Bronchial epithelial cell (primary cell): ENCODE data around the gene NDRG2. TPM values are rescaled to one million over a fixed set of nuclear protein-coding genes. Genes with fewer than 3 reads are reported as not detected.

Experiments
- DNase-seq: peaks from one replicate; pipeline ENCODE4 v3.0.0-alpha.2; 2010; ENCODE audit warnings: low read depth
- FAIRE-seq: peaks from 2 replicates; lab custom pipeline; 2011; peaks lifted over from hg19 to GRCh38; lab: Jason Lieb, UNC
- H3K27me3 ChIP-seq: 2 replicates; pipeline ENCODE4 v1.5.1; 2011; ENCODE audit warnings: low read length; ENCODE audit not compliant: control insufficient read depth, insufficient read depth
- H3K36me3 ChIP-seq: 2 replicates; pipeline ENCODE4 v1.5.1; 2011; ENCODE audit warnings: low read length; ENCODE audit not compliant: control insufficient read depth, insufficient read depth
- H3K4me3 ChIP-seq: 2 replicates; pipeline ENCODE4 v1.5.1; 2011; ENCODE audit warnings: mild to moderate bottlenecking, low read depth, low read length, control low read depth
- CTCF ChIP-seq: IDR thresholded peaks from 2 replicates; pipeline ENCODE4 v1.5.1; 2011; ENCODE audit warnings: mild to moderate bottlenecking, moderate library complexity, low read length, control low read depth, inconsistent platforms; ENCODE audit not compliant: insufficient read depth, severe bottlenecking
- total RNA-seq: library from RNA; depleted of rRNA; stranded (reverse); fragments of >200 nt; gene quantifications from 2 replicates; pipeline ENCODE4 v1.2.1, GENCODE V29; 2014

The NDRG2 gene
- total RNA-seq, 1 donor from 2014 or later = 9.2 TPM

DNA sequence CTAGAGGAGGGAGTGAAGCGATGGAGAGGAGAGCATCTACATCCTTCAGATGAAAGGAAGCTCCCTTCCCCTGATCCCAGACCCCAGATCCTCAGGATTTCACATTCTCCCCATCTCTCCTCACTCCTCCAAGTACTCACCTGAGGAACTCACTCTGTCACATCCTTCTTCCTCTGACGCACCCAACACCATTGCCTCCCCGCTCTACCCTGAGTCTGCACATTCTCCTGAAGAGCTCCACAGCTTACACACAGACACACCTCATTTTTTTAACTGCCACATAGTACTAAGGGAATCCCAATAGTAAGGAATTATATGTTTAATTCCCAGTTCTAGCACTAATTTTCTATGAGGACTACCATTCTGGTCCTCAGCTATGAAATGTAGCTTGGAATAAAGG is 51.4 kb downstream of the NDRG2 start:
- Histone ChIP-seq H3K4me3 (no peak overlapping the region), H3K27me3 (no peaks in the 10 kb centered on the region), H3K36me3 (no peaks in the 10 kb centered on the region)
- DNase-seq = peak; percentile 51
- no peak for TF ChIP-seq CTCF
- FAIRE-seq = peak; percentile 43

- no peak for FAIRE-seq
- Histone ChIP-seq H3K4me3 (no peak overlapping the region), H3K36me3 (no peaks in the 10 kb centered on the region), H3K27me3 (peaks cover 1% of the 10 kb centered on the region)
- TF ChIP-seq CTCF = no peak
- no peak for DNase-seq
Measured at GRCh38 chr14:20971705-20972021, 53.2 kb downstream of the NDRG2 start.

- no peaks in the 10 kb centered on the region for H3K36me3 ChIP-seq
- peak overlapping the region; percentile 66 for H3K4me3 ChIP-seq
- TF ChIP-seq CTCF = peak; percentile 99
- DNase-seq = peak; percentile 65
- H3K27me3 ChIP-seq = peaks cover 1% of the 10 kb centered on the region
- no peak for FAIRE-seq
Measured at GRCh38 chr14:20970983-20971704, 53.7 kb downstream of the NDRG2 start.

DNA sequence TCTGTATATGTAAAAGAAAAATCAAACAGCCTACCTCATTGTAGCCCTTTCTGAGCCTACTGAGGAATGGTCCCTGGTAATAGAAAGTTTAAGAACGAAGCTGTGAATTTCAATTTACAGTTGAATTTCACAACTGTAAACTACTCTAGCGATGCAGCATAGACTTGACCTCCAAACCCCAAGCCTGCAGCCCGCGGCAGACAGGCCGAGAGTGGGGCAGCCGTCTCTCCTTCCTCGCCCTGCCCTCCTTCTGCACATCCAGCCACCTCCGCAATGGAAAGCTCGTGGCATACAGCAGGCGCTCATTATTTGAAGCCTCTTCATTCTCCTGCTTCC is 54.2 kb downstream of the NDRG2 start:
- H3K36me3 ChIP-seq = no peaks in the 10 kb centered on the region
- no peak for TF ChIP-seq CTCF
- peak overlapping the region; percentile 66 for H3K4me3 ChIP-seq
- FAIRE-seq = no peak
- peaks cover 1% of the 10 kb centered on the region for H3K27me3 ChIP-seq
- no peak for DNase-seq

GRCh38 chr14:20969336-20969735 is 55.5 kb downstream of the NDRG2 start:
- FAIRE-seq = no peak
- no peak for TF ChIP-seq CTCF
- Histone ChIP-seq H3K27me3 (peaks cover 1% of the 10 kb centered on the region), H3K4me3 (no peak overlapping the region), H3K36me3 (no peaks in the 10 kb centered on the region)
- peak; percentile 77 for DNase-seq

Other genes starting within 250 kb of the NDRG2 start
- gene RNASE6, start 243.8 kb downstream of the NDRG2 start, total RNA-seq = not detected in 2 replicates
- gene RNASE1, start 222.2 kb downstream of the NDRG2 start, total RNA-seq = not detected in 2 replicates
- gene RNASE3, start 133.7 kb downstream of the NDRG2 start, total RNA-seq = not detected in 2 replicates
- gene RNASE2, start 69.6 kb downstream of the NDRG2 start, total RNA-seq = not detected in 2 replicates
- 30.0 and 56.1 TPM in 2 replicates for gene METTL17, start 35.1 kb downstream of the NDRG2 start, total RNA-seq
- under 0.01 and 0.26 TPM in 2 replicates for gene SLC39A2, start 25.8 kb downstream of the NDRG2 start, total RNA-seq
- gene TPPP2, start 5.2 kb upstream of the NDRG2 start, total RNA-seq = not detected in 2 replicates
- not detected in 2 replicates for gene RNASE13, start 9.7 kb upstream of the NDRG2 start, total RNA-seq
- 8.2 and 12.1 TPM in 2 replicates for gene RNASE7, start 17.3 kb upstream of the NDRG2 start, total RNA-seq
- gene RNASE8, start 32.8 kb upstream of the NDRG2 start, total RNA-seq = not detected in 2 replicates
- 3.3 and 6.8 TPM in 2 replicates for gene ARHGEF40, start 45.2 kb upstream of the NDRG2 start, total RNA-seq
- gene ZNF219, start 73.6 kb upstream of the NDRG2 start, total RNA-seq = 7.8 and 8.2 TPM in 2 replicates
- gene TMEM253, start 76.0 kb upstream of the NDRG2 start, total RNA-seq = under 0.01 and 0.51 TPM in 2 replicates
- gene OR5AU1, start 131.0 kb upstream of the NDRG2 start, total RNA-seq = not detected in 2 replicates
- 870 and 967 TPM in 2 replicates for gene HNRNPC, start 244.4 kb upstream of the NDRG2 start, total RNA-seq